ENCODE results near the gene MEDAG. TPM values are rescaled to one million over a fixed set of nuclear protein-coding genes. Genes with fewer than 3 reads are reported as not detected.

Gene MEDAG
- total and polyA plus RNA-seq, 2 donors (not counting 3 experiments of a cell fraction or from before 2014, with no cell fraction given): 27.2 TPM

DNA sequence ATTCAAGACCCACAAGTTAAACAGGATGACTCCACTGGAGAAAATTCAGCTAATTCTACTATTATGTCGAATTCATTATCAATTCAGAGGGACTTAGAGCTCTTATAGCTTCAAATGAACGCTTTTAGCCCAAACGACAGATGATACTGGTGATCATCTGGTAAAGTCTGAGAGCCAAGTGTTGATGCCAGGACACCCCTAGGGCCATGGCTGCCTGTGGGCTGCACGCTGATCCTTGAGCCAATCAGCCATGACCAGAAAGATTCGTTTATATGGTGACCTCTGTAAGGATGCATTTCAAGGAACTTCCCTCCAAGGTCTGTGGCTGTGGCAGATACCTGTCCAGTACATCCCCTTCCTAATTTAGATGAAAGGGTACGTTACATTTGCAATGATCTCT, 10.9 kb downstream of the MEDAG start:
- Histone ChIP-seq H3K79me2 (ENCODE audit: control insufficient read depth, insufficient read depth, low read length) (peaks cover 8% of the 10 kb centered on the region), H3K4me2 (ENCODE audit: insufficient read depth, low read length) (no peak overlapping the region), H3K4me3 (replicated peaks in 1 of 3; ENCODE audit: insufficient read depth in 1 of 3, low read depth in 1 of 3, low read length in 3 of 3) (no peak overlapping the region), H3K27me3 (ENCODE audit: control insufficient read depth in 2 of 2, insufficient read depth in 2 of 2, low read length in 2 of 2) (no peaks in the 10 kb centered on the region), H4K20me1 (replicated peaks; ENCODE audit: control insufficient read depth, extremely low read depth, insufficient read depth, low read length) (peaks cover 3% of the 10 kb centered on the region), H3K27ac (ENCODE audit: insufficient read depth, low read depth, low read length) (no peak overlapping the region), H2AFZ (ENCODE audit: low read depth, low read length) (no peak overlapping the region), H3K36me3 (ENCODE audit: control insufficient read depth in 2 of 2, extremely low read depth in 1 of 2, insufficient read depth in 2 of 2, low read length in 2 of 2) (peaks cover 0 to 10% of the 10 kb centered on the region in 2 experiments), H3K9ac (replicated peaks; ENCODE audit: extremely low read depth, insufficient read depth, low read length) (no peak overlapping the region), H3K9me1 (replicated peaks; ENCODE audit: control insufficient read depth, extremely low read depth, insufficient read depth, low read length) (no peaks in the 10 kb centered on the region), H3K4me1 (ENCODE audit: control insufficient read depth, extremely low read depth, insufficient read depth, low read length) (no peaks in the 10 kb centered on the region), H3K9me3 (replicated peaks; ENCODE audit: control insufficient read depth, insufficient read depth, low read length) (no peaks in the 10 kb centered on the region)
- ChIA-PET CTCF (interaction anchor here (1.0 to 1.1 kb wide), 2 partner anchors 24 to 94 kb away, joined by 3 read pairs; no protein-coding TSS in a partner anchor), POLR2A (no interaction called here)
- BruUV-seq (replicated peaks): no TSS peak
- no peak for FAIRE-seq
- TF ChIP-seq JUN (IDR thresholded peaks at IDR 0.05; ENCODE audit: borderline replicate concordance, insufficient read depth, insufficient read length, low read depth) (no peak), POLR2A (IDR thresholded peaks at IDR 0.05; ENCODE audit: low read depth, low read length) (no peak), MYC (IDR thresholded peaks at IDR 0.05; ENCODE audit: low read depth, low read length) (no peak), POLR2AphosphoS5 (IDR thresholded peaks at IDR 0.05; ENCODE audit: insufficient read depth, low read depth, low read length) (no peak), GATA2 (IDR thresholded peaks at IDR 0.05; ENCODE audit: insufficient read depth, insufficient read length, low read depth, low read length) (no peak), EZH2 (IDR thresholded peaks at IDR 0.05; ENCODE audit: borderline replicate concordance, low read depth, low read length, severe bottlenecking) (no peak), FOS (IDR thresholded peaks at IDR 0.05; ENCODE audit: borderline replicate concordance, insufficient read depth, low read length) (no peak)
- TF ChIP-seq, protein P1, sequence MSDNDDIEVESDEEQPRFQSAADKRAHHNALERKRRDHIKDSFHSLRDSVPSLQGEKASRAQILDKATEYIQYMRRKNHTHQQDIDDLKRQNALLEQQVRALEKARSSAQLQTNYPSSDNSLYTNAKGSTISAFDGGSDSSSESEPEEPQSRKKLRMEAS (IDR thresholded peaks at IDR 0.05; ENCODE audit: insufficient read depth, insufficient read length): no peak
- TF ChIP-seq, protein P2, sequence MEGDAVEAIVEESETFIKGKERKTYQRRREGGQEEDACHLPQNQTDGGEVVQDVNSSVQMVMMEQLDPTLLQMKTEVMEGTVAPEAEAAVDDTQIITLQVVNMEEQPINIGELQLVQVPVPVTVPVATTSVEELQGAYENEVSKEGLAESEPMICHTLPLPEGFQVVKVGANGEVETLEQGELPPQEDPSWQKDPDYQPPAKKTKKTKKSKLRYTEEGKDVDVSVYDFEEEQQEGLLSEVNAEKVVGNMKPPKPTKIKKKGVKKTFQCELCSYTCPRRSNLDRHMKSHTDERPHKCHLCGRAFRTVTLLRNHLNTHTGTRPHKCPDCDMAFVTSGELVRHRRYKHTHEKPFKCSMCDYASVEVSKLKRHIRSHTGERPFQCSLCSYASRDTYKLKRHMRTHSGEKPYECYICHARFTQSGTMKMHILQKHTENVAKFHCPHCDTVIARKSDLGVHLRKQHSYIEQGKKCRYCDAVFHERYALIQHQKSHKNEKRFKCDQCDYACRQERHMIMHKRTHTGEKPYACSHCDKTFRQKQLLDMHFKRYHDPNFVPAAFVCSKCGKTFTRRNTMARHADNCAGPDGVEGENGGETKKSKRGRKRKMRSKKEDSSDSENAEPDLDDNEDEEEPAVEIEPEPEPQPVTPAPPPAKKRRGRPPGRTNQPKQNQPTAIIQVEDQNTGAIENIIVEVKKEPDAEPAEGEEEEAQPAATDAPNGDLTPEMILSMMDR (IDR thresholded peaks at IDR 0.05; ENCODE audit: extremely low read depth in 1 of 2, insufficient read depth in 1 of 2, low read depth in 1 of 2, low read length in 2 of 2): no peak
- dilution Hi-C loops (cut with MboI; ENCODE audit: extremely low pct_ligation_motif_present, low sequenced_read_pairs) (no loop called here), intact Hi-C loops (cut with micrococcal nuclease) (no loop called here)
- no peak for DNase-seq (ENCODE audit: low read depth, low spot score)

Data from endothelial cell of umbilical vein (primary cell).